Activated CD8-positive, alpha-beta T cell treated with anti-CD3 and anti-CD28 coated beads, Interleukin-2, amount 10 ng/mL, durations not matched to agents 7 days and 5 days (primary cell): ENCODE results near the gene AGAP1. TPM values are rescaled to one million over a fixed set of nuclear protein-coding genes. Genes with fewer than 3 reads are reported as not detected.

Experiments used
- ATAC-seq: fragments of 150-1000 bp; cut with Tn5 transposase; one replicate; pipeline ENCODE4 v1.10.0; 2021; ENCODE audit warnings: moderate library complexity
- CTCF ChIA-PET: fragments of 350-600 bp; sonication (Branson Sonifier 250); formaldehyde crosslinking; loops from one replicate; lab custom pipeline; 2021; ENCODE audit warnings: antibody characterized with exemption; lab: Charles Lee
- POLR2A ChIA-PET: fragments of 350-600 bp; sonication (Branson Sonifier 250); formaldehyde crosslinking; loops from one replicate; lab custom pipeline; 2021; ENCODE audit warnings: antibody characterized with exemption; lab: Charles Lee
- DNase-seq: peaks from one replicate; pipeline ENCODE4 v3.0.0-alpha.2; 2020
- H3K27ac Mint-ChIP-seq: one replicate; pipeline ENCODE4 v1.8.0; 2021; ENCODE audit warnings: mild to moderate bottlenecking, mixed read lengths
- H3K27me3 Mint-ChIP-seq: one replicate; pipeline ENCODE4 v1.8.0; 2021; ENCODE audit warnings: low read depth, mixed read lengths
- H3K36me3 Mint-ChIP-seq: one replicate; pipeline ENCODE4 v1.8.0; 2021; ENCODE audit warnings: low read depth, mixed read lengths
- H3K4me1 Mint-ChIP-seq: one replicate; pipeline ENCODE4 v1.8.0; 2021; ENCODE audit warnings: low read depth, mixed read lengths
- H3K4me3 Mint-ChIP-seq: one replicate; pipeline ENCODE4 v1.8.0; 2021; ENCODE audit warnings: mild to moderate bottlenecking, mixed read lengths
- H3K9me3 Mint-ChIP-seq: one replicate; pipeline ENCODE4 v1.8.0; 2022; ENCODE audit warnings: mixed read lengths; ENCODE audit not compliant: insufficient read depth
- total RNA-seq, 2 experiments: library from RNA; stranded (reverse); gene quantifications; one replicate each; pipeline ENCODE4 v1.2.3, GENCODE V29; 2021

The AGAP1 gene
- total RNA-seq, 2 experiments from 2014 or later: 0.82 to 1.3 TPM

- no peak for DNase-seq
- ChIA-PET CTCF (no interaction called here), POLR2A (no interaction called here)
- no peaks in the 10 kb centered on the region for H3K9me3 Mint-ChIP-seq
- no peaks in the 10 kb centered on the region for H3K27me3 Mint-ChIP-seq
- no peak overlapping the region for H3K4me3 Mint-ChIP-seq
- H3K27ac Mint-ChIP-seq: no peak overlapping the region
- H3K4me1 Mint-ChIP-seq: no peaks in the 10 kb centered on the region
- no peak for ATAC-seq
- no peaks in the 10 kb centered on the region for H3K36me3 Mint-ChIP-seq
Observed at GRCh38 chr2:235963853-235964577, 470.2 kb downstream of the AGAP1 start.

DNA sequence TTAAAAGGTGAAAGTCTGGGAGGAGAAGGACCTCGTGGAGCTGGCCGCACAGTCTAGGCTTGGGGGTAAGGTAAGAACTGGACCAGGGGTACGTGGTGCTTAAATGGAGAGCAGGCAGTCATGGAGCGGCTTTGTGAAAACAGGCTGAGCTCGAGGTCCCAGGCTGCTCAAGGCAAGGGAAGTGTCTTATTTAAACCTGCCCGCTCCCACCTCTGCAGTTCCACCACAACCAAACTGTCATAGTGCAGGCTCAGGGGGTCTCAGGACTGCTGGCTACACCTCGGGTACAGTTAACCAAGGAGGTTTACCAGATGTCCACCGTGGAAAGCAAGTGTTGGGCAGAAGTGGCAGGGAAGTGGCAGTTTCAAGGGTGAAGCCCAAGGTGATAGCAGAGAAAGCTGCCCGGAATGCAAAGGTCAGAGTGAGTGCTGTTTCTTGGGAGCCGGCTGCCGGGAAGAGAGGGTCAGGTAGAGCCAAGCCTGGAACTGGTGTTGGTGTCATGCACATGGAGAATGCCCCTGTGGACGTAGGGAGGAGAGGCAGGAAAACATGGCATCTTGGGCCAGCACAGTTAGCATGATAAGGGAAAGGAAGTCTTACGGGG is 471.0 kb downstream of the AGAP1 start:
- ATAC-seq: no peak
- no peak for DNase-seq
- CTCF ChIA-PET: no interaction called here
- H3K36me3 Mint-ChIP-seq: no peaks in the 10 kb centered on the region
- POLR2A ChIA-PET: no interaction called here
- H3K27me3 Mint-ChIP-seq: no peaks in the 10 kb centered on the region
- H3K4me1 Mint-ChIP-seq: no peaks in the 10 kb centered on the region
- no peak overlapping the region for H3K27ac Mint-ChIP-seq
- no peak overlapping the region for H3K4me3 Mint-ChIP-seq
- no peaks in the 10 kb centered on the region for H3K9me3 Mint-ChIP-seq

- ChIA-PET POLR2A (no interaction called here), CTCF (no interaction called here)
- H3K27me3 Mint-ChIP-seq: no peaks in the 10 kb centered on the region
- no peaks in the 10 kb centered on the region for H3K4me1 Mint-ChIP-seq
- H3K36me3 Mint-ChIP-seq: no peaks in the 10 kb centered on the region
- ATAC-seq (no peak), DNase-seq (no peak)
- H3K4me3 Mint-ChIP-seq: no peak overlapping the region
- no peak overlapping the region for H3K27ac Mint-ChIP-seq
- no peaks in the 10 kb centered on the region for H3K9me3 Mint-ChIP-seq
Observed at GRCh38 chr2:235966396-235966795, 472.6 kb downstream of the AGAP1 start.

GRCh38 chr2:235966932-235967757 is 473.3 kb downstream of the AGAP1 start:
- Mint-ChIP-seq H3K4me3 (no peak overlapping the region), H3K27ac (no peak overlapping the region), H3K4me1 (no peaks in the 10 kb centered on the region), H3K27me3 (no peaks in the 10 kb centered on the region), H3K36me3 (no peaks in the 10 kb centered on the region), H3K9me3 (no peaks in the 10 kb centered on the region)
- DNase-seq: no peak
- no peak for ATAC-seq
- POLR2A ChIA-PET: no interaction called here
- CTCF ChIA-PET: no interaction called here

- no peak overlapping the region for H3K27ac Mint-ChIP-seq
- ATAC-seq: no peak
- no peaks in the 10 kb centered on the region for H3K4me1 Mint-ChIP-seq
- H3K36me3 Mint-ChIP-seq: no peaks in the 10 kb centered on the region
- ChIA-PET POLR2A (no interaction called here), CTCF (no interaction called here)
- no peak for DNase-seq
- H3K9me3 Mint-ChIP-seq: no peaks in the 10 kb centered on the region
- H3K4me3 Mint-ChIP-seq: no peak overlapping the region
- no peaks in the 10 kb centered on the region for H3K27me3 Mint-ChIP-seq
Observed at GRCh38 chr2:235968155-235968554, 474.3 kb downstream of the AGAP1 start.

DNA sequence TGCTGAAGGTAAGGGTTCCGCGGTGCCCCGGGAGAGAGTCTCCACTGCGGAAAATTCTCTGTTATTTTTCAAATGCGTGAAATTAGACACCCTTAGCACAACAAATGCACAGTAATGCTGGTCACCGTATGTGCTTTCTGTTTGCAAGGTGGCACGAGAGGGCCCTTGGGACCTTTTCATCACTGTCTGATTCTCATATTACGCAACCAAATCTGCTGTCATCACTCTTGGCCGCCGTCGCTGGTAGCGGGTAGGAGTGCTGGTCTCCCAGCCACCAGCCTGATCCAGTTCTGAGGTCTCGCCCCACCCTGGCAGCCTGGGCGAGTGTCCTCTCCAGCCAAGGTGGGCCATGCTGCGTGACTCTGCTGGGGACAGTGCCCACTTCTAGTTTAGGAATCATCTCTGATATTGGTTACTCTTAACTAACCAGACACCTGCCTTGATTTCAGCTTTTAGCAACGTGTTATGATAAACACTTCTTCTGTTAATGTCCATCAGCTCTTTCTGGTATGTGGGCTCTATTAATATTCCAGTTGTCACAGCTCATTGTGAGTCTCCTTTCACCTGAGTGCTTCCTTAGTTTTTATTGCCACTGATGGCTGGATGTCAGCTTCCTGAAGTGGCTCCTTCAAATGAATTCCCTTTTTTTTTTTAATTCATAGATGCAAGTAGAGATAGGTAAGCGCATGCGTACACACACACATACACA is 474.9 kb downstream of the AGAP1 start:
- Mint-ChIP-seq H3K9me3 (no peaks in the 10 kb centered on the region), H3K4me1 (no peaks in the 10 kb centered on the region), H3K27me3 (no peaks in the 10 kb centered on the region), H3K4me3 (no peak overlapping the region), H3K27ac (no peak overlapping the region), H3K36me3 (no peaks in the 10 kb centered on the region)
- POLR2A ChIA-PET: no interaction called here
- no peak for DNase-seq
- CTCF ChIA-PET: no interaction called here
- ATAC-seq: no peak

GRCh38 chr2:235970204-235971040 is 476.6 kb downstream of the AGAP1 start:
- Mint-ChIP-seq H3K27ac (no peak overlapping the region), H3K36me3 (no peaks in the 10 kb centered on the region), H3K9me3 (no peaks in the 10 kb centered on the region), H3K27me3 (peaks cover 2% of the 10 kb centered on the region), H3K4me1 (no peaks in the 10 kb centered on the region), H3K4me3 (no peak overlapping the region)
- DNase-seq (no peak), ATAC-seq (no peak)
- ChIA-PET POLR2A (no interaction called here), CTCF (no interaction called here)

DNA sequence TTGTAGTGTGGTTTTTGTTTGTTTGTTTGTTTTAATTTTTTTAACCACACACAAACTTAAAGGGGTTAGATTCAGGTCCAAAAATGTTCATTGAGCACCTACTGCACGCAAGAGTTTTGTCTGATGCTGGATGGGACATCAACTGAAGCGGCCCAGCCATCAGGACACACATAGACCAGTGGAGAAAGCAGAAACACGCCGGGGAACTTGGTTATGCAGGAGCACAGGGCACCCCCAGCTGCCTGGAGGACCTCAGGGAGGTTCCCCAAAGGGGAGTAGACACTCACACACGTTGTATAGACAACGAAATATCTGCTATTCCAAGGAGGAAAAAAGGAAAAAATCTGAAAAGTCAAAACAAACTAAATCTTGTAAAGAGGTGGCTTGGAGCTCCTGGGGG is 482.7 kb downstream of the AGAP1 start:
- no peak for ATAC-seq
- H3K27me3 Mint-ChIP-seq: peaks cover 2% of the 10 kb centered on the region
- CTCF ChIA-PET: no interaction called here

GRCh38 chr2:235976956-235977355 is 483.1 kb downstream of the AGAP1 start:
- Mint-ChIP-seq H3K4me3 (no peak overlapping the region), H3K36me3 (no peaks in the 10 kb centered on the region), H3K27ac (no peak overlapping the region), H3K9me3 (no peaks in the 10 kb centered on the region), H3K27me3 (peaks cover 2% of the 10 kb centered on the region), H3K4me1 (no peaks in the 10 kb centered on the region)
- POLR2A ChIA-PET: no interaction called here
- CTCF ChIA-PET: no interaction called here
- ATAC-seq (no peak), DNase-seq (no peak)

More for the DNA sequence above, 482.7 kb downstream of the AGAP1 start:
- POLR2A ChIA-PET: no interaction called here
- no peaks in the 10 kb centered on the region for H3K9me3 Mint-ChIP-seq
- H3K4me1 Mint-ChIP-seq: no peaks in the 10 kb centered on the region
- DNase-seq: no peak
- no peaks in the 10 kb centered on the region for H3K36me3 Mint-ChIP-seq
- H3K27ac Mint-ChIP-seq: no peak overlapping the region
- no peak overlapping the region for H3K4me3 Mint-ChIP-seq

- ChIA-PET CTCF (no interaction called here), POLR2A (no interaction called here)
- no peak overlapping the region for H3K27ac Mint-ChIP-seq
- DNase-seq (no peak), ATAC-seq (no peak)
- no peaks in the 10 kb centered on the region for H3K9me3 Mint-ChIP-seq
- no peak overlapping the region for H3K4me3 Mint-ChIP-seq
- no peaks in the 10 kb centered on the region for H3K4me1 Mint-ChIP-seq
- H3K27me3 Mint-ChIP-seq: peaks cover 2% of the 10 kb centered on the region
- no peaks in the 10 kb centered on the region for H3K36me3 Mint-ChIP-seq
Observed at GRCh38 chr2:235977445-235977844, 483.6 kb downstream of the AGAP1 start.

- Mint-ChIP-seq H3K36me3 (no peaks in the 10 kb centered on the region), H3K4me1 (no peaks in the 10 kb centered on the region), H3K27me3 (peaks cover 2% of the 10 kb centered on the region), H3K9me3 (no peaks in the 10 kb centered on the region), H3K4me3 (no peak overlapping the region), H3K27ac (no peak overlapping the region)
- ChIA-PET POLR2A (no interaction called here), CTCF (no interaction called here)
- DNase-seq (no peak), ATAC-seq (no peak)
Observed at GRCh38 chr2:235978022-235978421, 484.2 kb downstream of the AGAP1 start.
